Activated T-cell treated with anti-CD3 and anti-CD28 coated beads for 48 hours (primary cell): ENCODE data around the gene FRA10AC1.

Experiments used
- DNase-seq: peaks from one replicate; pipeline ENCODE4 v3.0.0-alpha.2; 2020; ENCODE audit warnings: low read depth

FRA10AC1 gene

DNA sequence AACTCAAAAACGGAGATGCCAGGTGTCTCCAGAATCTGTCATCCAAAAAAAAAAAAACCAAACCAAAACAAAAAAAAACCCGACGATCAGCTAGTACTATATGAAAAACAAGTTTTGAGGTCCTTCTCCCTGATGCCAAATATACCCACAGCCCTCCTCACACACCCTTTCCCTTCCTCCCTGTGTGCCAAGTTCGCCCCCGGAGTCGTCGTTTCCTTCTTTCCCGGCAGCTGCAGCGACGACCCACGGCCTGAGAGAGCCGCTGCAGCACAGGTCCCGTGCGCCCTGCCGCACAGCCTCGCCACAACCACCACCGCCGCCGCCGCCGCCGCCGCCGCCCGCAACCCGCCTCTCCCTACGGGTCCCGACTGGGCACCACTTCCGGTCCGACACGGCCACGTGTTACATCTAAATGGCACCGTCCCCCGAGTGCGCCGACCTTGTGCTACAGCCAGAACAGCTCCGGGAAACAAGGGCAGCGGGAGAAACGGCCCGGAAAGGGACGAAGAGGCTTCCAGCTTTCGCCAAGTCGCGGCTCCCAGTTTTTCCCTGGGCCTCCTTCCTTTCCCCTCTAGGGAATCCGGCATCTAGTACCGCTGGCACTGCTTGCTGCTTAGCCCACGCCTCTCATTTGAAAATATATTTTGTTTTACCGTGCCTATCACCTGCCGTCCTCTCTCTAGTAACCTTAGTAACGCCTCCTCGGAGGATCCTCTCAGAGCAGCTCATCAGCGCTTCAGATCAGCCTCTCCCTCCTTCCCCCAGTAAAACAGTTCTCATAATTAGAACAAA lies at the start of gene FRA10AC1:
Gene FRA10AC1 (minus strand): TSS at position 383 of the 792 bp plus-strand sequence. CDS start 2,486 bp downstream, outside the sequence.
- DNase-seq: peak; percentile 82

DNA sequence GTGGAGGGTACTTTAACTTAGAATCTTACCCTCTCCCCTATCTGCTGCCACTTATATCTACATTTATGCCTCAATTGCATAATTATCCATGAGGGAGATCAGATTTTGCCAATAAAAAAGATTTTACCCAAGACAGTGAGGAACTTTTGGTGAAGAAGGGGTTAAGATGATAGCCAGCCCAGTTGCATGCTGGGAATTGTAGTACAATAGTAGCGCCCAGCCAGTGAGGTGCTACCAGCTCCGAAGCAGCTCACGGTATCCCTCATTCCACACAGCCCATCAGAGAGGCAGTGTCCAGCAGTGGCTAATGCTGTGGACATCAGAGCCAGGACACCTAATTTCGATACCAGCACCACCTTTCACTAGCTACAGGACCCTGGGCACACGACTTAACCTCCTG lies 49.4 kb upstream of the FRA10AC1 start:
- DNase-seq: no peak

DNA sequence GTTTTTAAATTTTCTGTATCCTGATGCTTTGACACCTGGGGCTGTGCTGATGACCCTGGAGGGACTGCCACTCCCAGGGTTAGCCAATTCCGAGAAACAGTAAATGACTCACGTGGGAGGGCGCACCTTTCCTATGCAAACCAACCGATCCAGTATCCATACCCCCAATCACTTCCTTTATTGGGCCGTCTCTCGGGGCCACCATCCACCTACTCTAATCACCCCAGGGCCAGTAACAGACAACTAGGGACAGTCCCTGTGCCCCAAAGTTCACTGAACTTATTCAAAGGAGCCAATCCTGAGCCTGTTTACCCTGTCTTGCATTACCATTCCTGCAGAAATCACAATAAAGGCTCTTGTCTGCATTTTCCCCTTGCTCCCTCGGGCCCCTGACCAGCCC lies 48.7 kb upstream of the FRA10AC1 start:
- DNase-seq: no peak

GRCh38 chr10:93749218-93749799 lies 46.9 kb upstream of the FRA10AC1 start:
- no peak for DNase-seq

DNA sequence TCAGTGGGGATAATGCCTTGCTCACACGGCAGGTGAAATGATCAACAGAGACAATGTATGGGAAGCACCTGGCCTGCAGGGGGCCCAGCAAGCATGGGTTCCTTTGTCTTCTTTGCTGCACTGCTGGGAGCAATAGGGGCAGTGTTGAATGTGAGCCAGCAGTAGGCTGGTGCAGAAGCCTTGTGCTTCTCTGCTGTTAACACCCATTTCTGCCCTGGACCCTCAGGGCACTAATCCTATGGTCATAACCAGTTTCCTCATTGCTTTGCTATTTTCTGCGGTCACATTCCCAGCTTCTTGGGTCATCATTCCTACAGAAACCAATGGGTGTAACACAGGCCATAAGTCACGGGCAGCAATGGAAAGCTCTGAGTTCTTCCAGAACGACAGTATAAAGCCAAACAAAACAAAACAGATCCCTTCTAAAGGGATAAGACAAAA lies 44.5 kb upstream of the FRA10AC1 start:
- no peak for DNase-seq

DNA sequence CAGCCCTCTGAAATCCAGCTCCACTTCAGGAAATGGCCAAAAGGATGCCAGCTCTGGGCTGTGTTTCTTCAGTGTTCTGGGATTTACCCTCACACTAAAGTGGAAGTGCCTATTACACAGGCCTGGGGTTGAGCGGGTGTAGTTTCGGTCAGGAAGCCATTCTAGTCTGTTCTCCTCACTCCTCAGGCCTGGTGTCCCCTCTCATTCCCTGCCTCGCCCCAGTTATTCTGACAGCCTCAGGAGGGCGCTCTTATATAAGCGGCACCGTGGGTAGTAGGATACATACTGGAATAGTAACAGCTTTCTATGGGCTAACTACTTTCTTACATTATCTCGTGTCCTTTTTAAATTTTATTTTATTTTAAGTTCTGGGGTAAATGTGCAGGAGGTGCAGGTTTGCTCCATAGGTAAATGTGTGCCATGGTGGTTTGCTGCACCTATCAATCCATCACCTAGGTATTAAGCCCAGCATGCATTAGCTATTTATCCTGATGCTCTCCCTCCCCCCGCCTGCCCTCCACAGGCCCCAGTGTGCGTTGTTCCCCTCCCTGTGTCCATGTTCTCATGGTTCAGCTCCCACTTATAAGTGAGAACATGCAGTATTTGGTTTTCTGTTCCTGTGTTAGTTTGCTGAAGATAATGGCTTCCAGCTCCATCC lies 43.1 kb upstream of the FRA10AC1 start:
- DNase-seq: no peak

DNA sequence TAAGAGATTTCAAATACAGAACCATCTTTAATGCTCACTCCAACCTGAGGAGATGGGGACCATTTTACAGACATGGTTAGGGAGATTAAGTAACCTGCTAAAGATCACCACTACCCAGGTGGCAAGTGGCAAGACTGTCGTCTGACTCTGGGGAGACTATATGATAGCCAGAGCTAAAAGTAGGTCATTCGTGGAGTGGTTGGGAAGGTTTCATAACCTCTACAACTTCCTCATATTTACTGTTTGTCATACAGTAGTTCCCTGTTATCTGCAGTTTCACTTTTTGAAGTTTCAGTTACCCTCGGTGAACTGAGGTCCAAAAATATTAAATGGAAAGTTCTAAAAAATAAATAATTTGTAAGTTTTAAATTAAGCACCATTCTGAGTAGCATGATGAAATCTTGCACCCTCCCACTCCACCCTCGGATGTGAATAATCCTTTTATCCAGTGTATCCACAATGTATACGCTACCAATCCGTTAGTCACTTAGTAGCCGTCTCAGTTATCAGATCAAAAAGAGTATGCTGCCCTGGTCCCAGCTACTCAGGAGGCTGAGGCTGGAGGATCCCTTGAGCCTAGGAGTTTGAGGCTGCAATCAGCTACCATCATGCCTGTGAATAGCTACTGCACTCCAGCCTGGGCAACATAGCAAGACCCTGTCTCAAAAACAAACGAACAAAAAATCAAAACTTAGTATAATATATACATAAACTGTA lies 40.4 kb upstream of the FRA10AC1 start:
- DNase-seq: no peak

GRCh38 chr10:93741367-93741766 lies 39.0 kb upstream of the FRA10AC1 start:
- DNase-seq: no peak

DNA sequence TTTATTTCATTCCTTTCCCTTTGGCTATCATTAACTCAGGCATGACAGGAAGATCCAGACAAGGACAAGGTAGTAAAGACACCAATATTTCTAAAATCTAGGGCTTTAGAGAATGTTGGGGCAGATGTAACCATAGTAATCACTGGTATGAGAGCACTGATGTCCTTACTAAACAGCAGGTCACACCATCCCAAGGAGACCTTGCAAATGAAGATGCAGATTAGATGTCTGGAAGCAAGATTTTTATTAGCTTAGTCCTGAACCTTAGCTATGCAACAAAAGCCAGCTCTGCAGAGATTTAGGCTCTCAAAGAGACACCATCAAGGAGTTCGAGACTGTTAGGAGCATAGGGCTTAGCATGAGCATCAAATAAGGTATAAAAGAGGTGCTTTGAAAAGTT lies 23.6 kb upstream of the FRA10AC1 start:
- DNase-seq: no peak

- DNase-seq: no peak
Measured at GRCh38 chr10:93723153-93723552, 20.8 kb upstream of the FRA10AC1 start.

DNA sequence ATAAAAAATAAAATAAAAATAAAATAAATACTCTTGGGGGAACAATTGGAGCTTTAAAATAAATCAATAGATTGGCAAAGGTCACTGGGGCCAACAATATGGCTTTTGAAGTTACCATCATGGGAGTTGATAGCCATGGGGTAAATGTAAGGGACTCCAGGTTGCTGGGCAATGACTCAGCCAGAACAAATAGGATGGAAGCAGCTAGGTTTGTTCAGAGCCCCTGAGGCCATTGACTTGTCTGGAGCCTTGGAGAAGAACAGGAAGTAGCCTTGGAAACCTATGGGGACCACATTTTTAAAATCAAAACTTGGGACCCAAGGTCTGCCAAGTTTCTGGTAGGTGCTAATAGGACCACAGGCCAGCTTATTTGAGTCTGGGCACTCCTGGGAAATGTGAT lies 20.2 kb upstream of the FRA10AC1 start:
- DNase-seq: no peak

DNA sequence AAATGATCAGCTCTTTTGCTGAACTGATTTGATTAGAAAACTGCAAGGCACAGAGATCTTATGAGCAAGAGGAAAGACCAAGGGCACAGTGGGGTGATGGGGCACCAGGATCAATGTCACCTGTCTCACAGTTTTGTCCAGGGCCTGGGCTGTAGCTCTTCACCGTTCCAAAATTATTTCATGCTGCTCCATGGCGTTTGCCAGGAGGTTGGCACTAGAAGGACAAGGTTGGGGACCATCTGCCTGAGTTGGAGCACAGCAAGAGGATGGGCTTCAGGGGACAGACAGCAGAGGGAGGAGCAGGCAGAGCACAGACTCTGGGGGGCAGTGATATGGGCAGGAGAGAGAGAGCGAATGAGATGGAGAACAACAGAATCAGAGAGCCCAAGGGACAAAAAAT lies 17.5 kb upstream of the FRA10AC1 start:
- no peak for DNase-seq

DNA sequence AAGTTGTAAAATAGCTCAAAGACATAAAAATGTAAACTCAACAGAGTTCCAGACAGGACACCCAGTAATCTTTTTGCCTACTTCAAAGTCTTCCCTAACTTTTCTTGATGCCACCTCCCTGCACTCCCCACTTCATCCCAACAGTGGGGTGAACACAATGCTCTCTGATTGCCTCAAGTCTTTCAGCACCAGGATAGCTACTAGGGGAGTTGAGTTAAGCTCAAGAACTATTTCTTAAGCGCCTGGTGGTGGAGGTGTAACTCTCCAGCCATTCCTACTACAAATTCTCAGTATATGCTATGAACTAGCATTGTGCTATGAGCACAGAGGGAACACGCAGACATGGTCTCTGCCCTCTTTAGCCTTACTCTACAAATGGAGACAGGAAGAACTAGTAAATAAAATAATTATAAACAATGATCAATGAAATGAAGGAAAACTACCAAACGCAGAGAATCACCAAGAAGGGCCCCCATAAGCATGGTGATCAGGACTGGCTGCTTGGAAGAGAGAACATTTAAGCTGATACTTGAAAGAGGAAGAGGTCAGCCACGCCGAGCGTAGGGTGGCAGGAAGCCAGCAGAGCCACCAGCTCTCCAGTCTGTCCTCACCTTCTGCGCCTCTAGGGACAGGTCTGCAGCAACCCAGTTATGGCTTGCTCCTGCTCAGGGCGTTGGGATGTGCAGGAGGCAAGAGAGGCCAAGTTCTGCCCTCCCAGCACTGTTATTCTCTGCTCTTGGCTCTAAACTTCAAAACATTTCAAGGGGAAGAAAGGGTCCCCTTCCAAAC lies 16.7 kb upstream of the FRA10AC1 start:
- DNase-seq: no peak

GRCh38 chr10:93716766-93717165 lies 14.4 kb upstream of the FRA10AC1 start:
- DNase-seq: no peak

GRCh38 chr10:93715345-93715744 lies 13.0 kb upstream of the FRA10AC1 start:
- DNase-seq: no peak

- DNase-seq: no peak
Measured at GRCh38 chr10:93712593-93712992, 10.2 kb upstream of the FRA10AC1 start.

- no peak for DNase-seq
Measured at GRCh38 chr10:93711891-93712290, 9.5 kb upstream of the FRA10AC1 start.

DNA sequence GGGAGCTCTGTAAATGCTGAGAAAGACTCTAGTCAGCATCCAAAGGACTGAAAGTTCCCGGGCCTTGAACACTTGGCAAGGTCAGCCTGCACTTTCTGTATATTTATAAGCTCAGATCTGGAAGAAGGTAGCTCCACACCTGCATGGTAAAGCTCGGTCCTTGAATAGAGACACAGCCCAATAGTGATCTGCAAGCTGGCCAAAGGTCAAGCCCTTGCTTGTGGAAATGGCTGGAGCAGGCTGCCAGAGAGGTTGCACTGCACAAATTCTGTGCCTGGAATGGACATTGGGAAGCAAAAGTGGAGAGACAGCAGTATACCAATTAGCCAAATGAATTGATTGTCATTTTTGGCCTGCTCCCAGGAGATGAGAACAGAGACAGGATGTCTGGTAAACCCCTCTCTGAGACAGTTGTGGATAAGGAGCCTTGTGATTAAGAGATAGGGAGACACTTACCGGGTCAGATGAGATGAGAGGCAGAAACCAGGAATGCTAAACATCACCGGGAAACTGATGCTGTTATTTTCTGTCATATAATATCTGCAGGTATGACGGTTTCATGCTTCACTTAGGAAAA lies 8.0 kb upstream of the FRA10AC1 start:
- DNase-seq: no peak

DNA sequence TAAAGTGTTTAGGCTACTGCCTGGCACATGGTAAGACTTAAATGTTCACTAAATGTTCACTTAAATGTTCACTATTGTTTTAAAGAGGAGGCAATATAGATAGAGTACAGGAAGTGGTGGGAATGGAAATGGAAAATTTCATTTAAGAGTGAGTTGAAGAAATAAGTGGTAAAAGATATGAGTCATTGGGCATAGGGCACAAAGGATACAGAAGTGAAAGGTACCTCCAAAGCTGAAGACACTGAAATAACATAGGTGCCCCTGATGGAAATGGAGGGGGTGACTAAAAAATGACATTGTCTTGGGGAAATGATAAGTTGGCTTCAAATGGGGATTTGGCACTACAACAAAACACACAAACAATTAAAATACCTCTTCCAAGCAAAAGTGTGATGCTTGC lies 5.2 kb upstream of the FRA10AC1 start:
- no peak for DNase-seq

DNA sequence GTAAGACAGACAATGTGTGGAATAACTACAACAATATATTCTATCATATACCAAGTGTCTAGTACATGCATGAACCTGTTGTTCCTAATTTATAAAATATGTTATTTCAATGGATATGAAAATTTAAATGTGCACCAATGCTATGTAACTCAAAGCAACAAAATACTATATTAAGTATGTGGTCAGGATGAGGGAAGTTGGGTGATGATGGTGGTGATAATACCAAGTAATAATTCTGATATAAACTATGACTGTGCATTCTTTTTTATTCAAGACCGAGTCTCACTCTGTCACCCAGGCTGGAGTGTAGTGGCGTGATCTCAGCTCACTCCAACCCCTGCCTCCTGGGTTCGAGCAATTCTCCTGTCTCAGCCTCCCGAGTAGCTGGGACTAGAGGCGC lies 2.1 kb upstream of the FRA10AC1 start:
- DNase-seq: no peak

DNA sequence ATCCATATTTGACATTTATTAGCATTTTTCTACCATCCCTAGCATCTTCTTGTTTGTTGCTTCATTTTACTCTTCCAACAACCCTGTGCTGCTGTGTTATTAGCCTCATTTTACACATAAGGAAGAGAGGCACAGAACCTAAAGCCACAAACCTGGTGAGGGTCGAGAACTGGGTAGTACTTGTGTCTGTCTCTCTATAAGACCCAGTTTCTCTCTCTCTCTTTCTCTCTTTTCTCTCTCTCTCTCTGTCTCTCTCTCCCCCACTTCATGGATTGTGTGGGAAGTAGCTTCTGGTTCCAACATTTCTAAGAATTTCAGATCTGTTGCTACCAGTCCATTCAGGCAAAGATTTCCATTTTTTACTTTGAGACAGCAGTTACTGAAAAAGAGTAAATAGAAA lies 1.4 kb upstream of the FRA10AC1 start:
- no peak for DNase-seq
